ENCODE measurements around the gene STAT1.
"Not testable (repeated sequence)": the region's sequence is repeated elsewhere in the genome, so short reads cannot be mapped to it uniquely, and the experiment has no call there.

The STAT1 gene

DNA sequence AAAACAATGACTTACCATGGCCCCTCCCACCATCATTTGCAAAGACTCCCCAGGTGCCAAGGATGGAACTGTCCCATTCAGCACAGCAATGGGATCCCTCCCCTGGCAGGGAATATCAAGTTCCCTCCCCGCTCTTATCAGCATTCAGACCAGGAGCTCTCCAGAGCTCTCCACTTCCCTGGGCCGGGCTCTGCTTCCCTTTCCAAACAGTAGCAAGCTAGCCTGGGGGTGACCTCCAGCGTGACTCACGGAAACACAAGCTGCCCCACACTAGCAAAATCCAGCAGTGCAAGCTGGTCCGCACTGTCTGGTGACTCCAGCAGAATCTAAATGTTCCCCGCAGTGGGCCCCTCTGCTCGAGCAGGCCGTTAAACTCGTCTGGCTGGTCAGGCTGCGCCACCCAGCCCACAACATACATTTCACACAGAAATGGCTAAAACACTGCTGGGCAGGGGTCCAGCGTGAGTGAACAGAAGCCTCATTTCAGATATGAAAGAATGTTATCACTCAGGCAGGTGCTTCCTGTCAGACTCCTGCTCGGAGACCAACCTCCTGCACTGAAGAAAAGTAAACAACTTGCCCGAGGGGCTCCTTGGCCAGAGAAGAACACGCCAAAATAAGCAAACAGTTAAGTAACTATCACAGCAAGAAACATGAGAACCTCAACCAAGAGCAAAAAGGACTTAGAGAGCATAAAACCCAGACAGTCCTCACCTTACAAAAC is 33.9 kb downstream of the STAT1 start:
- no peak for DNase-seq

DNA sequence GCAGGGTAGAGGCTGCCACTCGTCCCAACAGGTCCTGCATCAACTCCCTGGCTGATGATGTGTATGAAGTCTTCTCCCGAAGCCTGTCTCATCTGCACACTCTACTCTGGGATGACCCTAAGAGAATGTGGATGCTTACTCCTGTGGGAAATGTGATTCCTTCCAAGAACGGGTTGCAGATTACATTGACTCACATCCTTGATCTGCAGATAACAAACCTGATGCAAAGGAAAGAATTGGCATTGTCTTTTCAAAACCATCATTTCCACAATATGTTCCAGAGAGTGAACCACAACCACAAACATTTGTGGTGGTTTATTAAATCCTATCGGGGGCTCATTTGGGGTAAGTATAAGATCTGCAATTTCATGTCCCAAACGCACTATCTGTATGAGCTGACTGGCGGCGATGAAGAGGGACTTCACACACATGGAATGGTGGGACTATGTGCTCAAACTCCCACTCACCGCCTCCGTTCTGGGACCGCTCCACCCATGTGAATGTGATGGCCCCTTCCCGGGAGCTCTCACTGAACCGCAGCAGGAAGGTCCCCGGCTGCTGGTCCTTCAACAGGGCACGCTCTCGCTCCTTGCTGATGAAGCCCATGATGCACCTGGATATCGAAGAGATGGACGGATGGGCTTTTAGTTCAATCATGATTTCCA is 35.5 kb downstream of the STAT1 start:
- DNase-seq = no peak

DNA sequence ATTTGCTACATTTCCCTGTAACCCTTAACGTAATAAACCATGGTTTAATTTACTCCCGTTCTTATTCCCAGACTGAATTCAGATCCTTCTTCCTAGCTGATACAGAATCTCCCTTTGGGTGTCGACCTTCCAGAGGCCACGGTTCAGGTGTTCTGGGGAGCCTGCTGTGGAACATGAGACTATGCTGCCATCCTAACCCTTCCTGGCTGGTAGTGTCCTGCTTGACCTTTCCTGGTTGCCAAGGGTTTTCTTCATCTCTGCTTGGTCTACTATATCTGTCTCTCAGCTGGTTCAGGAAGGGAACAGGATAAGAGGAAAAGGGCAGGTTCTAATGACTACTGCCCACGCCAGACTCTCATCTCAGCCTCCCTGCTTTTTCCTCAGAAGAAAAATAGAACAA is 36.5 kb downstream of the STAT1 start:
- no peak for DNase-seq

DNA sequence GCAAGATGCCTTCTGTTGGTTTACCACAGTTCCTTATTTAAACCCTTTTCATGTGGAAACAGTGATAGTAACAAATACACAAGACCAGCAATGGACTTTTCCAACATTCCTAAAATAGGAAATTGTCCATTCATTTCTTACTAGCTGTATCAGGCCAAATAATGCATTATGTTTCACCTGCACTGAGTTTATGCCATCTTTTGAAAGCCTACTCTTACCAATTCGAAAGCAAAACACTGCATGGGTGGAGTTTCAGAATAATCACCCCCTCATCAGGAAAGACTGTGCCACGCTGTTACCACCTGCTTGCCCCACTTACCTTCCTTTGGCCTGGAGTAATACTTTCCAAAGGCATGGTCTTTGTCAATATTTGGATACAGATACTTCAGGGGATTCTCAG is 37.5 kb downstream of the STAT1 start:
- DNase-seq = no peak

DNA sequence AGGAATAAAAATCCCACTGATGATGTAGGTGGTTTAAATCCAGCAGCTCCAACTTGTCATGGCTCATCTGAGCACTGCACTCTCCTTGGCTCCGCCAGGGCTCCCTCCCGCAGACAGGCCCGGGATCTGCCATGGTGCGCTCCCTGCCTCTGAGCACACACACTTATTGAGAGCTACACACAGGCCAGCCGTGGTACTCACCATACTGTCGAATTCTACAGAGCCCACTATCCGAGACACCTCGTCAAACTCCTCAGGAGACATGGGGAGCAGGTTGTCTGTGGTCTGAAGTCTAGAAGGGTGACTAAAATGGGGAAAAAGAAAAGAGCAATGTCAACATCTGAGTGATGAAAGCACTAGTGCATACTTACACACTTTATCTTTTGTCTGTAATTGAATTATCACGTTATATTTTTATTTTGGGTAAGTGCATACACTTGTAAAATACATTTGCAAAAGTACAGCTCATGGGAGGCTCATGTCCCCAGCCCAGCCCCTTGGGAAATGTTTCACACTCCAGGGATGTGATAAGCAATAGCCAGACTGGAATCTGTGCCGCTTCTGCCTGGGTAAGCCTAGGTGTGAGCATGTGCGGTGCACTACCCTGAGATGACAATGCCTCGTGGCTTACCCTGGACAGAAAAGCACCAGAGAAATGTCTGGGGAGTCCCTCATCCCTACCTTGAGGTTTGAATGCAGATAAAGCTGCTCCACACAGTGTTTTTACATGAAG is 39.2 kb downstream of the STAT1 start:
- DNase-seq = no peak

DNA sequence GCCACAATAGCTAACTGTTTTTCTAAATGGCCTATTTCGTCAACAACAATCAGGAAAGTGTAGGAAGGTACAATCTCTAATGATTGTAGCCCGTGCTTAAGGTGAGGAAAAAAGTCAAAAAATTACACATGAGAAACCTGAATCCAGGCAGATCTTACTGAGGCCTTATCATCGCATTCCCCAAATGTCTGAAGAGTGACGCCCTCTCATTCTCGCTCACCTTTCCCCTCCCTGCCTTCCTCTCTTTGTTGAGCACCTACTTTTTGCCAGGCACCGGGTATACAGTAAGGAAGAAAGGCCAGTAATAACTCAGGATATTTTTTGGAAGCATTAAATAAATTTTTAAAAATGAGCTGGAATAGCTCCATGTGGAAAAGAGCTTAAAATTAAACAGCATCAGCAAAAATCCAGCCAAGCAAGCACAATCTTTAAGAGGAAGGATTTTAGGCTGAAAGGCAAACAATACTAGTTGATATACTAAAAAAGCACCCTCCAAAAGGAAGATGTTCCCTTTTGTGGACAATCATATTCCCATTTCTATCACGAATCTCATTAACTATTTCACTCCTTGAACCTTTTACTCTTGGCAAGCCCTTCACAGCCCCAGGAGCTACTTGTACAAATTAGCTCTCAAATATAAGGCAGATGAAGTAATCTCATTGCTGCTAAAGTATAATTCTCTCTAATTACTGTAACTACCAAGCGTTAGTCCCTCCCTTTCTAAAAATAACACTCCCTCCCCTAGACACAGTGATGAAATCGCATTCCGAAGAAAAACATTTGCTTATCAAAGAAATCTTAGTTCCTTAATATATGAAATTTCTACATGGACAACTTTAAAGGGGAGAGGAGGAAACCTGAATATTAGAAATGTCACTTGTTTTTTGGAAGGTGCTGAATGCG is 40.0 kb downstream of the STAT1 start:
- DNase-seq = no peak

DNA sequence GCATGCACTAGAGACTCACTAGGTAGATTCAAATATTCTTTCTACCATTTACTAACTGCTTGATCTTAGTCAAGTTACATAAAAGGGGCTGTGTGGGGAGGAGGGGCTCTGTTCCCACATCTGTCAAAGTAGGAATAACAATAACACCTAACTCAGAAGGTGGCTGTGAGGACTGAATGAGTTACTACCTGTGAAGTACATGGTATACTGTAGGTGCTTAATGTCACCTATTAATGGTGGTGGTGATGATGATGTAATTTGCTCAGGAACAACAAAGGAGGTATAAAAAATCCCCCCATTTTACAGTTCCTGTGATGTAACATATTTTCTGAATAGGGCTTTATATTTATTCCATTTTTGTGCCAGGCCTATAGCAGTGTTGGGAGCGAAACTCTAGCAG is 40.7 kb downstream of the STAT1 start:
- no peak for DNase-seq

DNA sequence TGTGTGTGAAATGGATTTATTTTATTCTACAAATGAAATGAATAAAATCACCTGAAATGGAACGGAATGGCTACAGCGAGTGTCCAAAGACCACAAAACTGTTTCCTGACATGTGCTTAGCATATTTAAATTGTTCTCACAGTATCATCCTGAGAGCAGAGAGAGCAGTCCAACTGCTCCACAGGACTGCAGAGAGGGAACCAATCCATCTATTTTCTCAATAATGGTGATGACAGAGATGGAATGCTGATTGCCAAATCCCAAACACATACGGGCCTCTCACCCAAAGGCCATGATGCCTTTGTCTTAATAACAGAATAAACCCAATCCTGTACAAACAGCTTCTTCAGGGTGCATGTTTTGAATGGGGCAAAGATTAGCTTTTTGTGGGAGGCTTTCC is 41.1 kb downstream of the STAT1 start:
- DNase-seq = no peak

DNA sequence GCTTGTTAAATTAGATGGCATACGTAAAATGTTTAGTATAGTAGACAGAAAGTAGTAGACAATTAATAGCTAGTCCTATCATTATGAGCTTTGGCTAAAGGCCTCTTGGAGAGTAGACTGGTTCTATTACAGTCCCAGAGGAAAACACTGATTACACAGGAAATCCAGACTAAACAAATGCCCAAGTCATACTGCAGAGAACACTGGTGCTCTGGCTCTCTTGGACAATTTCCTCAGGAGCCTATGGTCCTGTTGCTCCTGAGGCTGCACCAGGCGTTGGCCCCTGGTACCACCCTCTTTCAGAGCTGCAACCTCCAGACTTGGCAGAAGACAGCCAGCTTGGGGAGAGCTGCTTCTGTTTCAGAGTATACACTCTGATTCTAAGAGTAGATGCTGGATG is 41.8 kb downstream of the STAT1 start:
- DNase-seq = no peak

DNA sequence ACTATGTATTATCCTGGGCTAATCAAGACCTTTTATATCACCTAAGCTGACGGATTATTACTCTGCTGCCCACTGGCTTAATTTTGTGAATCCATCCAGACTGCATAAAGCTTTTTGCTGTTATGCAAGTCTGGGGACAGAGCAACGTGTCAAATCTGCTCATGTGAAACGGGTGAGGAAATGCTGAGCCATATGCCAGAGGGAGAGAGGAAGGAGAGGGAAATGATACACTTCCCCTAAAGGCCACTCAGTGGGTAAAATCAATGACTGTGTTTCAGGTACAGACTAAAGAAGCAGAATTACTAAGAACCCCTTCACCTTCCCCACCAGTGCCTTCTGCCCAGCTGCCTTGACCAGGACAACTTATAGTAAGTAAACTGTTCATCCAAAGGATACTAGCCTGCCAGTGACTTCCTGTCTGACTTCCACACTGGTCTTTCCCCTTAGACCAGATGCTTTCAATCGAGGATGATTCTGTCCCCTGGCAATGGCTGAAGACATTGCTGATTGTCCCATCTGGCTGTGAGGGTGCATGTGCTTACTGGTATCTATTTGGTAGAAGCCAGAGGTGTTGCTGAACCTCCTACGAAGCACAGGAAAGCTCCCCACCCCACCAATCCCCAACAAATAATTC is 43.0 kb downstream of the STAT1 start:
- no peak for DNase-seq

DNA sequence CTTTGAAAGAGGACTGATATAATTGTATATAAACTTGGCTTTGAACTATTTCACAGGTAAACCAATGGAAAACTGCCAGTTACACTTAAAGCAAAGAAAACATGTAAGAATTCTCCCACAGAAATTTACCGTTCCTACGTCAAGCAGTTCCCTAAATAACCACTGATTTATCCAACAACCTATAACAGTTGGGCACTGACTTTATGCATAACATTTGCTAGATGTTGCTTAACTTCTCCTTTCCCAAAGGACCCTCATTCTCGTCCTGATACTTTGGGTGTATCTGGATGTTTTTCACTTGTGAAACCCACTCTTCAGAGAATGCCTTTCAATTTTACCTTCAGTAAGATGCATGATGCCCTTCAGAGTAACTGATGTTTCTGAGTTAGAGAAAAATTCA is 43.8 kb downstream of the STAT1 start:
- DNase-seq = no peak

DNA sequence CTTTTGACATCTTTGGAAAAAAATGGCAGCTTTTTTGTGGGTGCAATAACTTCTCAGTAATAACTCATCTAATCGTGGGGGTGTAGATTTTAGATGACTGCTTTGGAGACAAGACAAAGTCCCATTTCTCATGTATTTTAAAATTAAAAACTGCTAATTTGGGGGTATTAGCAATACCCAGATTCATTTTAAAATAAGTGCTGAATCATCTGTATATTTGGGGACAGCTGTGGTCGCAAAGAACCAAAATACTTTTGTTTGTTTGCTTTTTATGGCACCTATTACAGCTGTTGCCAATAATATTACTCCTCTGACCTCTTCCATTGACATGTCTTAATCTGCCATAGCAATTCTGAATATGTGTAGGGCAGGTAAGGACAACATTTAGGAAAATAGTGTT is 45.4 kb downstream of the STAT1 start:
- no peak for DNase-seq

DNA sequence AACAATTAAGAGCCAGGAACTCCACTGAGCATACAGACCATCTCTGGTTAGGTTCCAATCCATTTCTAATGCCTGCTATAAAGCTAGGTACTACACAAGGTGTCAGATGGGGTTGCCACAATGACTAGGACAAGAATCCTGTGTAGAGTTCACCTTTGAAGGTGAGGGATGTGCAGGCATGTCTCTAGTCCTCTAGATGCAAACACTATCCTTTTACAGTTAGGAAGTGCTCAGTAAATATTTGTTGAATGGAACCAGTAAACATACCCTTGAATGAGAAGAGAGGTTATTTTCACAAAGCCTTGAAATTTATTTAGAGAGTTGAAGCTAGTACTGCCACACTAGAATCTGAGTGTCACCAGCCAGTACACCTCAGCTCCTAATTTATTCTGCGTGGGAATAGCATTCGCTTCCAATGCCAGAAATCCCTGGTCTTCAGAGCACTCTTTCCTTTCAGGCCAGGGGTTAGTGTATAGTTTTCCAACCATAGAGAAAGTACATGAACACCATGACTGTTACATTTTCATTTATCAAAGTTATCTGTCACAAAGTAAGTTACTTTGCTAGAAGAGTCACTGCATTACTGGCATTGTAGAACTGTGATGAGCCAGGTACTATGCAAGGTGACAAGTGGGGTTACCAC is 48.3 kb downstream of the STAT1 start:
- no peak for DNase-seq

DNA sequence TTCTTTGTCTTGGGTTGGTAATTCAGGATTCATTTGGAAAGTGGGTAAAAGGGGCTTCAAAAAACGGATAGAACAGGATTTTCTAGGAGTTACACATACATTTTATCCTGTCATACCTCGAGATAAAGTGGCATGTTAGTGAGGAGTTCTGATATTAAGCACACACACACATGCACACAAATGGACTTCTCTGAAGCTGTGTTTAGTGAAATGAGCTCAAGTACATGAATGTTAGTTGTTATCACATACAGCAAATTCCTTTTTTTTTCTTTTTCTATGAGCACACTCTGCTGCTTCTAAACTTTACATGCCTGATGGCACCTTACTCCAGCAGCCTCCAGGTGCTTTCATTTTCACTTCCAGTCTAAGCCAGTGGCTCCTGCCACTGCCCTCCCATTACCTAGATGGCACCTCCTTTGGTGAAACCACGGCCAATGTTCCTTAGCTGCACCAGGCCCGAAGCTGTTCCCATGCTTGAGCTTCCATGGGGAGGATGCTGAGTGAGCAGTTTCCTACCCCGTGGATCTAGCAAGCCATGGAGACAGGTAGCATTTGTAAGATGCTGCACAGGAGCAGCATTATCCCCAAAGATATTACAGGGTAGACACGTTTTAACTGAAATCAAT is 49.7 kb downstream of the STAT1 start:
- DNase-seq = no peak

DNA sequence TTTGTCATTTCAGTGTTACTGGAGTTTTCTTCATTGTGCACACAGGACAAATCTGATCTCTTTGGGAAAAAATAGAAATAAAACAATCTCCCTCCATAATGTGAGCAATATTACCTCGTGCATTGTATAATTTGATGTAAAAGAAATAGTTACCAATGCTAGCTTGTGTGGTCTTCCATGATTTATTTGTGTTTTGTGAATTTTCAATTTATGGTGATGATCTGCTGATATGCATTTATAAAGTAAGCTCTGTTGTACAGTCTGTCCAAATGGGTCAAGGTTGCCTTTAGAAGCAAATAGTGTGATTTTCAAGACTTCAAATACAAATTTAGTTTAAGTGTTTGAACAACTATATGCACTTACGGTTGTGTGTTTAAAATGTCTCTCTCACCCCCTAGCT is 50.9 kb downstream of the STAT1 start:
- DNase-seq = no peak

DNA sequence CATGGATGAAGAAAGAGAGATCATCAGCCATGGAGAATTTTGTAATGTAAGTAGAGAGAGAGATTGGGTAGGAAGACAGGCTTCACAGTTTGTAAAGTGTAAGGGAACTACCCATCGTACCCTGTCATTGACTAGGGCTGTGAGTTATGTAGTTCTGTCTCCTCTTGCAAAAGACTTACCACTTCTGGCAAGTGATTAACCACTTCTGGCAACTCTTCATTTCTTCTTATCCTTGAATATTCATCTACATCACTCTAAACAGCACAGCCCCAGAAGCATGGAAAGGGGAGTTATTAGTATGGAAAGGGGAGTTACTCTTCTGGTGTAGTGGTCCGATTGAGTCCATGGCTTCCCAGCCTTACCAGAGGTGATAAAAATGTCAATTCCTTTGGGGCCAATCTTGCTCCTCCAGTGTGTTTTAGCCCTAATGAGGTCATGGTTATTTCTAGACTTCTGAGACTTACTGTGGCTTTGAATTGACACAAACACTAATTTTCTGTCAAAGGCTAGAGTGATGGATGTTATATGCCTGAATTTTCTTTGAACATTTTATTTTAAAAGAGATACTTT is 52.0 kb downstream of the STAT1 start:
- DNase-seq = no peak

DNA sequence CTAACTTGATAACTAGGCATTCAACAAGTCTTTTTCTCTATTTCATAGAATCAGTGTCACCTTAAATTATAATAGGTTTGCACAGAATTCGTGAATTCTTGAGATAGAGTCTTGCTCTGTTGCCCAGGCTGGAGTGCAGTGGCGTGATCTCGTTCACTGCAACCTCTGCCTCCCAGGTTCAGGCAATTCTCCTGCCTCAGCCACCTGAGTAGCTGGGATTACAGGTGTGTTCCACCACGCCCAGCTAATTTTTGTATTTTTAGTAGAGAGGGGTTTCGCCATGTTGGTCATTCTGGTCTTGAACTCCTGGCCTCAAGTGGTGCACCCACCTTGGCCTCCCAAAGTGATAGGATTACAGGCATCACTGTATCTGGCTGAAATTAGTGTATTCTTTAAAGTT is 52.9 kb downstream of the STAT1 start:
- DNase-seq = not testable (repeated sequence)

DNA sequence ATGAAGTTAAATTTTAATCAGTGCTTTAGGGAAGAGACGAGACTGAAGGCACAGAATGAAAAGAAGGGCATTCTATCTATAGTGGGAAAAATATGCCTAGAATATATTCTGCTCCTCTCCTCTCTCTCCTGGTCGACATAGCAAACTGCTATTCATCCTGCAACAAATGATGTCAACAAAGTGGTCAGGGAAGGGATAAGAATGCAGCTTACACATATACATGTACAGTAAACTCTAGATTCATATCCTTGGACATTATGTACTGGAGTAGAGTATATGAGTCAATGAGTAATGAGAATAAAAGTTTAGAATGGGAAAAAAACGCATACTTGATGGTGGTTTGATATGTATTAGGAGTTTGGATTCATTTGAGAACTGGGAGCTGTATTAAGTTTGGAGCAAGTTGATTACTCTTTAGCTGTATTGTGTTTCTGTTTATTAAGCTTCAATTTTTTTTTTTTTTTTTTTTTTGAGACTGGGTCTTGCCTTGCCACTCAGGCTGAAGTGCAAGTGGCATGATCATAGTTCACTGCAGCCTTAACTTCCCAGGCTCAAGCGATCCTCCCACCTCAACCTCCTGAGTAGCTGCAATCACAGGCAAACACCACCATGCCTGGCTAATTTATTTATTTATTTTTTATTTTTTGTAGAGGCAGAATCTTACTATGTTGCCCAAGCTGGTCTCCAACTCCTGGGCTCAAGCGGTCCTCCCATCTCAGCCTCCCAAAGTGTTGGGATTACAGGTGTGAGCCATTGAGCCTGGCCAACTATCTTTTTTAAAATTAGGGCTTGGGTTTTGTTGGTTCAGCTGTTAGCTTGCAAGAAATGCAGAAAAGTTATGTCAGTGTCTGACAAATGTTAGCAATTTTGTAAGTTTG is 53.8 kb downstream of the STAT1 start:
- no peak for DNase-seq

DNA sequence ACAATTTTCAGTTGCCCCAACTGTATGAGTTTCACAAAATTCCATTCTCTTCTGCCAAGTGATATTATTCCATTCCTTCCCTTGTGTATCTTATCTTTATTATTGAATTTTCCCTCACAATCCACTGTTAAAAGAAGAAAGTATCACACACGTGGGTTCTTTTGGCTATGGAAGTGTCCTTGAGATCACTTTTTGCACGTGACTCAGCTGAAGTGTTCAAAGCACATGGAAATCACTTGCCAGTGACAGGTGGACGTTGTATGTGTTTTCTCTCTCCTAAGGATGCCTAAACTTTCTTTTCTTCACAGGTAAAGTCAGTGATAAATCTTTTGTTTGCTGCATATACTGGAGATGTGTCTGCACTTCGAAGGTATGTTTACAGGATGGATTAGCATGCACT is 60.7 kb downstream of the STAT1 start:
- no peak for DNase-seq

DNA sequence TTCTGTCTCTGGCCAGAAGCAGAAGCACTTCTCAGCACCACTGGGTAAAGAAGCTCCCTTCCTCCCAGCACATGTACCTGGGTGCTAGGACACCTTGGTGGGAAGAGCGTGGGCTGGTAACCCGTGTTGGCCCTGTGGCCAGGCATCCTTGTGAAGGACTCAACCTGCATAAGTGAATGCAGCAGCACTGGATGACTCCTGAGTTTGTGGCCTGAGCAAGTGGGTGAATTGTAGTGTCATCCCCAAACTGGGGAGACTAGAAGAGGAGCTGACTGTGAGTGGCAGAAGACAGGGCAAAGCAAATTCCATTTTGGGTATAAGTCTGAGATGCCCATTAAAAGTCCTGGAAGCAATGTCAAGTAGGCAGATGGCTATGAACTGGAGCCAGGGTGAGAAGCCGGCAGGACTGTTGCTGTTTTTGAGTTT is 63.4 kb downstream of the STAT1 start:
- DNase-seq = no peak

Data from hippocampal formation (tissue), 2 donors.